ENCODE results near the gene AP4S1. TPM values are rescaled to one million over a fixed set of nuclear protein-coding genes. Genes with fewer than 3 reads are reported as not detected.
"Not testable (repeated sequence)": the region's sequence is repeated elsewhere in the genome, so short reads cannot be mapped to it uniquely, and the experiment has no call there.

AP4S1 gene
- total RNA-seq, 1 donor from 2014 or later, result 3.2 TPM

DNA sequence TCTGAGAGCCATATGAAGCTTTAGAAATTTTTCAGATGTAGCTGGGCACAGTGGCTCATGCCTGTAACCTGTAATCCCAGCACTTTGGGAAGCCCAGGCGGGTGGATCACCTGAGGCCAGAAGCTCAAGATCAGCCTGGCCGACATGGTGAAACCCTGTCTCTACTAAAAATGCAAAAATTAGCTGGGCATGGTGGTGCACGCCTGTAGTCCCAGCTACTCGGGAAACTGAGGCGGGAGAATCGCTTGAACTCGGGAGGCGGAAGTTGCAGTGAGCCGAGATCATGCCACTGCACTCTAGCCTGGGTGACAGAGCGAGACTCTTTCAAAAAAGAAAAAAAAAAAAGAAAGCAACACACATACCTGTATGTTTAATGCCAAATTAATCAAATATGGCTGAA lies 17.4 kb downstream of the AP4S1 start:
- not testable (repeated sequence) for DNase-seq (ENCODE audit: low read depth, low spot score)

DNA sequence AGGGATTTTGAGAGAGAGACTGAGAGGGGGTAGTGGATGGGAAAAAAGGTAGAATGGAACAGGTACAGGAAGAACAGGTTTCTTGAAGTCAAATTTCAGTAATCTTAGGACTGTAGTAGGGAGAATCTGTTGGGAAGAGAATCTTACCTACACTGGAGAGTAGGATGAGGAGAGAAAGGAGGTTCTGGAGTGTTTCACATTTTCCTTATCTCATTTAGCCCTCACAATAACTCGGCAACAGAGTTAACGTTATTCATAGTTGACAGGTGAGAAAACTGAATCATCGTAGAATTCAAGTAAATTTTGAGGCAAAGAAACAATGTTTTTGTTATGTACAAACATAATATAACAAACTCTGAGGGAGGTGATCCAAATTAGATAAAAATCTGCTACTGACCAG lies 17.9 kb downstream of the AP4S1 start:
- DNase-seq (ENCODE audit: low read depth, low spot score), result no peak

DNA sequence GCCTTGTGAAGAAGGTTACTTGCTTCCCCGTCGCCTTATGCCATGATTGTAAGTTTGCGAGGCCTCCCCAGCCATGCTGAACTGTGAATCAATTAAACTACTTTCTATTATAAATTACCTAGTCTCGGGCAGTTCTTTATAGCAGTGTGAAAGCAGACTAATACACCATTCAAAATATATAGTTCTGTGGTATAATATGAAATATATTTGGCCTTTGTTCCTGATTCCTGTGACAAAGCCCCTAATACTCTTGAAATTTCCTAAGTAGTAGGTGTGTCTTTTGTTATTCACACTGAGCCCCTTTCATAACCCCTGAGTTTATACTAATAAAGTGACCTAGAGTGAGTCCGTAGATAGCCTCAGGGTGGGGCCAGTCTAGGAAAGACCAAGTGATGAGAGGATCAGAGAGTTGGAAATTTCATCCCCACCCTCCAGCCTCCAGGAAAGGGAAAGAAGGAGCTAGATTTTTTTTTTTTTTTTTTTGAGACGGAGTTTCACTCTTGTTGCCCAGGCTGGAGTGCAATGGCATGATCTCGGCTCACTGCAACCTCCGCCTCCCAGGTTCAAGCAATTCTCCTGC lies 20.1 kb downstream of the AP4S1 start:
- no peak for DNase-seq (ENCODE audit: low read depth, low spot score)

DNA sequence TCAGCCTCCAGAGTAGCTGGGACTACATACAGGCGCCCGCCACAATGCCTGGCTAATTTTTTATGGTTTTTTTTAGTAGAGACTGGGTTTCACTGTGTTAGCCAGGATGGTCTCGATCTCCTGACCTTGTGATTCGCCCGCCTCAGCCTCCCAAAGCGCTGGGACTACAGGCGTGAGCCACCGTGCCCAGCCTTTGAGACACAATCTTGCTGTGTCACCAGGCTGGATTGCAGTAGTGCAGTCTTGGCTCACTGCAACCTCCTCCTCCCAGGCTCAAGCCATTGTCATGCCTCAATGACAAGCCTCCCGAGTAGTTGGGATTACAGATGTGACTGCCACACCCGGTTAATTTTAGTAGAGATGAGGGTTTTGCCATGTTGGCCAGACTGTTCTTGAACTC lies 22.1 kb downstream of the AP4S1 start:
- no peak for DNase-seq (ENCODE audit: low read depth, low spot score)

DNA sequence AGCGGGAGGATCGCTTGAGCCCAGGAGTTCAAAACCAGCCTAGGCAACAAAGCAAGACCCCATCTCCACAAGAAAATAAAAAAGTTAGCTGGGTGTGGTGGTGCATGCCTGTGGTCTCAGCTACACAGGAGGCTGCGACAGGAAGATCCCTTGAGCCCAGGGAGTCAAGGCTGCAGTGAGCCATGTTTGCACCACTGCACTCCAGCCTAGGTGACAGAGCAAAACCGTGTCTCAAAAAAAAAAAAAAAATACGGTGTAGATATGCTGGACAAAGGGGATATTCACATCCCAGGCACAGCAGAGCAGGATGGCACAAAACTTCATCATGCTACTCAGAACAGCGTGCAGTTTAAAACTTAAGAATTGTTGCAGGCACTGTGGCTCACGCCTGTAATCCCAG lies 25.6 kb downstream of the AP4S1 start:
- no peak for DNase-seq (ENCODE audit: low read depth, low spot score)

DNA sequence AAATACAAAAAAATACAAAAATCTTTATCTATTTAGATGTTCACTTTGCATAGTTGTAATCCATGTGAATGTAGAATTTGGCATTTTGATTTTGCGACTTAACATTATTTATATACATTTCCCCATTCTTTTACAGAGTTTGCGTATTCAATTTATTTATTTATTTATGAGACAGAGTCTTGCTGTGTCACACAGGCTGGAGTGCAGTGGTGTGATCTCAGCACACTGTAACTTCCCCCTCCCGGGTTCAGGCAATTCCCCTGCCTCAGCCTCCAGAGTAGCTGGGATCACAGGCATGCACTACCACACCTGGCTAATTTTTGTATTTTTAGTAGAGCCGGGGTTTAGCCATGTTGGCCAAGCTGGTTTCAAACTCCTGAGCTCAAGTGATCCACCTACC lies 26.1 kb downstream of the AP4S1 start:
- DNase-seq (ENCODE audit: low read depth, low spot score), result no peak

DNA sequence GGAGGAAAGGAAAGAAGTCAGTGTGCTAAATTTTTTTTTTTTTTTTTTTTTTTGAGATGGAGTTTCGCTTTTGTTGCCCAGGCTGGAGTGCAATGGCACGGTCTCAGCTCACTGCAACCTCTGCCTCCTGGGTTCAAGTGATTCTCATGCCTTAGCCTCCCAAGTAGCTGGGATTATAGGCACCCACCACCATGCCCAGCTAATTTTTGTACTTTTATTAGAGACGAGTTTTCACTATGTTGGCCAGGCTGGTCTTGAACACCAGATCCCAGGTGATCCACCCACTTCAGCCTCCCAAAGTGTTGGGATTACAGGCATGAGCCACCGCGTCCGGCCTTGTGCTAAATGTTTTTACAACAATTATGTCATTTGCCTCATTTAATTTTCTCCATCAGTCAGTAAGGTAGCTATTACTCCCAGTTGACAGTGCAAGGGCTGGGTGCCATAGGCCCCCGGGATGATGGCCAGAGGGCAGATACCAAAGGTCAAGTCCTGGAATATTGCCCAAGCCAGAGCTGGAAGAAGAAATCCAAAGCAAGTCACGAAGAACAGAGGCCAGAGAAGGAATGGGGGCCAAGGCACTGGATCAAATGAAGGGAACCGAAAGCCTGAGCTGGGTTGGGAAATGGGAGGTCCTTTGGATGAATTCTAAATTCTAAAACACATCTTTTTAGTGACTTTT lies 27.6 kb downstream of the AP4S1 start:
- not testable (repeated sequence) for DNase-seq (ENCODE audit: low read depth, low spot score)

DNA sequence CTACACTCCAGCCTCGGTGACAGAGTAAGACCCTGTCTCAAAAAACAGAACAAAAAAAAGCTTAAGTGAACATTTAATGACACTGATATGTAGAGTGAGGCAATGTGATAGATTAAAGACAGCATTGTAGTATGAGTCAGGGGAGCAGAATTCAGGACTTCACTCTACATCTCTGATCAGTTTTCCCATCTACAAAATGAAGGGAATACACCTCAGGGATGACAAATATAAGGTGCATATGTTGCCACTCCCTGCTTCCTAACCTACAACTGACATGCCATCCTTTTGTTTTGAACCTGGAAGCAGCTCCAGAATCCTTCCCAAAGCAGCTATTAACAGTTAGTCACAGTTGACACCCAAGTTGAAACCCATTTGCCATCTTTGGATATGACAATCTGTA lies 31.6 kb downstream of the AP4S1 start:
- no peak for DNase-seq (ENCODE audit: low read depth, low spot score)

DNA sequence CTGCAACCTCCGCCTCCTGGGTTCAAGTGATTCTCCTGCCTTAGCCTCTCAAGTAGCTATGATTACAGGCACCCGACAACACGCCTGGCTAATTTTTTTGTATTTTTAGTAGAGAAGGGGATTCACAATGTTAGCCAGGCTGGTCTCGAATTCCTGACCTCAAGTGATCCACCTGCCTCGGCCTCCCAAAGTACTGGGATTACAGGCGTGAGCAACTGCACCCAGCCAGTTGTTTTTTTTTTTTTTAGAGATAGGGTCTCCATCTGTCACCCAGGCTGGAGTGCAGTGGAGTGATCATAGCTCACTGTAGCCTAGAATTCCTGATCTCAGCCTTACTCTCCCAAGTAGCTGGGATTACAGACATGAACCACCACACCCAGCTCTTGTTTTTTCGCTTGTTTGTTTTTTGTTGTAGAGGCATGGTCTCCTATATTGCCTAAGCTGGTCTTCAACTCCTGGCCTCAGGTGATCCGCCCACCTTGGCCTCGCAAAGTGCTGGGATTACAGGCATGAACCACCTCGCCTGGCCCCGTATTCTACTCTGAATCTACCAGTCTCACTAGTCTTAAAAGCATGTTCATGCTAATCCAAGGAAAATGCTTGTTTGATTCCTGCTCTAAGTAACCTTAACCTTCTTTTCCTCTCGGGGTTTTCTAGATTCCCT lies 32.4 kb downstream of the AP4S1 start:
- no peak for DNase-seq (ENCODE audit: low read depth, low spot score)

DNA sequence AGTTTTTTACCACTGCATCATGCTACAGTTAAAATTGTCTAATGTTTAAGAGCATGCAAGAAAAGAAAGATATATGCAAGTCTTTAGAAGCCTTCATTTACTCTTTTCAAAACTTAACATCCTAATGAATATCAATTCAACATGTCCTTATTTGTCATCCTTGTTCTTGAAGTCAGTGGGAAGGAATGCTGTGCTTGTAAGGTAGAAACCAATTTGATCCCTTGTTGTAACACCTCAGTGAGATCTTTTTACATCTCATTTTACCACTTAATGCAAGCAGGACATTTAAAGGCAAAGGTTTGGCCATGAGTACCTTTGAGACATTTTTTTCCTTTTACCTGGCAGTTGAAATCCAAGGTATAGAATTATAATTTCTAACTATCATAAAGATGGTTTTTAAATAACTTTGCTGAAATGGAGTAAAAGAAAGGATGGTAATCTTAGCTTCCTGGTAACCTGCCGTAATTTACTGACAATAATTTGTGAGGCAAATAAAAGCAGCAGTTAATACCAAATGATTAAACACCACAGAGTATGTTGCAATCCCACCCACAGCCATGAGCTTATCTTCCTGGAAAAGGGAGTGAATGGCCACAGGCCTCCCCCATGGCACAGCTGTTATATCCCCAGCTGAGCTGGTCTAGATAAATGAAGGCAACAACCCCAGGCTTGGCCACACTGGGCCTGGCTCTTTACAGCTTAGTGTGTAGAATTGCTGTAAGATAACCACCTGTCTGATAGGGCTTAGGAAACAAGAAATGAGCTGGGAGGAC lies 33.9 kb downstream of the AP4S1 start:
- DNase-seq (ENCODE audit: low read depth, low spot score), result no peak

DNA sequence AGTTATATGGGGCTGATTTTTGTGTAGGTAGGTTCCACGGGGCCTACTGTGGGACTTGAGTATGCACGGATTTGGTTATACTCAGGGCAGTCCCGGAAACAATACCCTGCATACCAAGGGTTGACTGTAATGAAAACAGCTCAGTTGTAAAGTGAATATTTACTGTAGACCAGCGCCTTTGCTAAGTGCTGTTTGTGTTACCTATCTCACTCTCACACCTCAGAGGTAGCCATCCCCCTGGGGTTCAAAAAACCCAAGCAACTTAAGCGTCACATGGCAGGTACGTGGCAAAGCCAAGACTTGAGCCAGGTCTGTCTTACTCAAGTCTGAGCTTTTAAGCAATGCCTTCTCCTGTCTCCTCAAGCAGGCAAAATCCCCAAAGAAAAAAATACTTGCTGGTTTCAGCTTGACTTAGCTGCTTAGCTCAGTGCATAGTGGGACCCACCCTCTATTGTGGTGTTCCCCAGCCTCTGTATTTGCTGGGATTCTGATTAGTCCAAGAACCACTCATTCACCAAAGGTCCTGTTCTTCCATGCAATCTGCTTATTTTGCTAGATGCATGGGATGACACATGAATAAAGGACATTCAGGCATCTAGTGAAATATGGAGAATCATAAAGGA lies 34.9 kb downstream of the AP4S1 start:
- no peak for DNase-seq (ENCODE audit: low read depth, low spot score)

DNA sequence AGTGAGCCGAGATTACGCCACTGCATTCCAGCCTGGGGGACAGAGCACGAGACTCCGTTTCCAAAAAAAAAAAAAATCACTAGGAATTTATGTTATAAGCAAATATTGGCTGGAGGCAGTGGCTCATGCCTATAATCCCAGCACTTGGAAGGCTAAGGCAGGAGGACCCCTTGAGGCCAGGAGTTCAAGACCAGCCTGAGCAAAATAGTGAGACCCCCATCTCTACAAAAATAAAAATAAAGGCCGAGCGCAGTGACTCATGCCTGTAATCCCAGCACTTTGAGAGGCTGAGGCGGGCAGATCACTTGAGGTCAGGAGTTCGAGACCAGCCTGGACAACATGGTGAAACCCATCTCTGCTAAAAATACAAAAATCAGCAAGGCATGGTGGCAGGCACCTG lies 37.5 kb downstream of the AP4S1 start:
- DNase-seq (ENCODE audit: low read depth, low spot score), result not testable (repeated sequence)

DNA sequence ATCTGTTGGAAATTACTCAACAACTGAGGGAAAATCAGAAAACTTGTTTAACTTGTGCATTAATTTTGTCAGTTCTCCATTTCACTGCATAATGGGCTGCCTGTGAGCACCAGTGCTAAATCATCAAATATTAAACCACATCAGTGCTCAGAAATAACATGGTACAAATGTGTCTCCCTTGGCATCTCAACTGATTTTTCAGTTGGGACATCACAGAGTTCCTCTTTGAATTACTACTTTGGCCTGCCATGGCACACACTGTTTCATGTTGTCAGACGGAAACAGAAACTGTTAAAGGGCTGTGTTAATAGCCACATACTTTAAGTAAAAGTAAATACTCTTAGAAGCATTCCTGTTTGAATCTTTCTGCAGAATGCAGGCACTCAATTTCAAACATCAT lies 42.8 kb downstream of the AP4S1 start:
- no peak for DNase-seq (ENCODE audit: low read depth, low spot score)

DNA sequence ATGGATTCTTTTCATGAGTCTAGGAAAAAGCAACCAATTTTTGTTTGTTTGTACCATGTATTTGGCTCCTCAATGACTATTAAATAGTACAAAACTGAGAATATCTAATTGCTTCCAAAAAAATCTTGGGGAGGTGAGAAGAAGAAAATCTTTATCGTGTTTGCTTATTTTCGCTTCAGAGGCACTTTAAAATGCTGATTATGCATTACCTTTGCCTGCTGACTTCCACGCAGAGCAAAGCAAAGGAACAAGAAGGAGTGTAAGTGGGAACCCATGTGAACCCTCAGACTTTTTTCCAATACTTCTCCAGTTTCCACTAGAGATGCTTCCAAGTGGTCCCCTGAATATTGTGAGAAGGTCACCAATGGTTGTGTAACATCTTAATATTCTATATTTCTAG lies 43.9 kb downstream of the AP4S1 start:
- DNase-seq (ENCODE audit: low read depth, low spot score), result no peak

DNA sequence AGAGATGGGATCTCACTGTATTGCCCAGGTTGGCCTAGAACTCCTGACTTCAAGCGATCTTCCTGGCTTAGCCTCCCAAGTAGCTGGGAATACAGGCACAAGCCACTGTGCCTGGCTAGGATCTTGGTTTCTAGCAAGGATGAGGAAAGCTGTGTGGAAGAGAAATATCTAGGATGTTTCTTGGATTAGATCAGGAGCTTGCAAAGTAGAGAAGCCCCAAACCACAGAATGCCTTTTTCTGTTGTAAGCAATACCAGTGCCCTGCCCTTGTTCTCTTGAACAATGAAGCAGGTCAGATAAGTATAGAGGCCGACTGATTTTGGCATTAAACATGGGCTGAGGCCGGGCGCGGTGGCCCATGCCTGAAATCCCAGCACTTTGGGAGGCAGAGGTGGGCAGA lies 45.0 kb downstream of the AP4S1 start:
- no peak for DNase-seq (ENCODE audit: low read depth, low spot score)

DNA sequence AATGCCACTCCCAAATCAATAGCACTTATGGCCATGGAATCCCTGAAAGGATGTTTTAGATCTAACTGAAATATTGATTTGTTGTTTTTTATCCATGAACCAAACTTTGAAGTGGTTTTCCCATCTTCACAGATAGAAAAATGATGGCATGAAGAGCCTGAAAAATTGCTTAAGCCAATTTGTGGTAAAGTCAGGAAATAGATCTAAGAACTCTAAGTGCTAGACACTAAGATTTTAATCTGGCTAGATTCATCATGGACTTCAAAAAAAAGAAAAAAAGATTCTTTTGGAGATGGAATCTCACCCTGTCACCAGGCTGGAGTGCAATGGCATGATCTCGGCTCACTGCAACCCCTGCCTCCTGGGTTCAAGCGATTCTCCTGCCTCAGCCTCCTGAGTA lies 45.7 kb downstream of the AP4S1 start:
- DNase-seq (ENCODE audit: low read depth, low spot score), result no peak

DNA sequence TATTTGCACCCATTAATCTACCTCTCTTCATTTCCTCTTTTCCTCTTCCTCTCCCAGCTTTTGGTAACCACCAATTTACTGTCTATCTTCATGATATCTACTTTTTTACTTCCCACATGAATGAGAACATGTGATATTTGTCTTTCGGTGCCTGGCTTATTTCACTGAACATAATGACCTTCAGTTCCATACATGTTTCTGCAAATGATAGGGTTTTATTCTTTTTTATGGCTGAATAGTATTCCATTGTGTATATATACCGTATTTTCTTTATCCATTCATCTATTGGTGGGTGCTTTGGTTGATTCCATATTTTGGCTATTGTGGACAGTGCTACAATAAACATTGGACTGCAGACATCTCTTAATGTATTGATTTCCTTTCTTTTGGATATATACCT lies 49.7 kb downstream of the AP4S1 start:
- no peak for DNase-seq (ENCODE audit: low read depth, low spot score)

DNA sequence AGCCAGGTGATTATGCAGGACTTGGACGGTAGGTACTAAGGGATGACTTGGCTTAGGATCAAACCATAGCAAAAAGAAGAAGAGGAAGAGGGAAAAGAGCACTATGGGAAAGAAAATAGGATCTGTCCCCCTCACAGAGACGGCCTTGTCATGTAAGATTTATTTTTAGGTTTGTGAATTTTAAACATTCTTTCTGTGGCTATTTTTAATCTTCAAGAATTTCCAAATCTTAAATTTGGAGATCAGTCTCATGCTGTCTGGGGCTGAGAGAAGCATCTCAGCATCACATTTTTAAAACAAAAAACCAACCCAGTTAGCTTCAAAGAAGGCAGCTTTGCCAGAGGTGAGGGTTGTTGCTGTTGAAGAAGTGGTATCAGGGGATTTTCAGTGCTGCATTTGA lies 53.3 kb downstream of the AP4S1 start:
- no peak for DNase-seq (ENCODE audit: low read depth, low spot score)

DNA sequence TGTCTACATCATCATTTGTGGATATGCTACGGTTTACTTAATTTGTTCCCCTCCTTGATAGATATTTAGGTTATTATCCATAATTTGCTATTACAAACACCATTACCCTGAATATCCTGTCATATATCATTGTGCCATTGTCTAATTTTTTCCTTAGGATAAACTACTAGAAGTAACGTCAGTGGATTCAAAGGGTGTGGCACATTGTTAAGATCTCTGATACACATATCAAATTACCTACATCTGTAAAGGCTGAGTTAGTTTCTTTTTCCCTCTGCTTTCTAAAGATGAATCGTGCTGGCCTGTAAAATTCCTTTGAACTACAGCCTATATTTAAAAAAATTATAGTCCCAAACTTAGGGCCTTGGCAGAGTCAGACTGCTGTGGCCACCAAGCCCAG lies 54.6 kb downstream of the AP4S1 start:
- DNase-seq (ENCODE audit: low read depth, low spot score), result no peak

DNA sequence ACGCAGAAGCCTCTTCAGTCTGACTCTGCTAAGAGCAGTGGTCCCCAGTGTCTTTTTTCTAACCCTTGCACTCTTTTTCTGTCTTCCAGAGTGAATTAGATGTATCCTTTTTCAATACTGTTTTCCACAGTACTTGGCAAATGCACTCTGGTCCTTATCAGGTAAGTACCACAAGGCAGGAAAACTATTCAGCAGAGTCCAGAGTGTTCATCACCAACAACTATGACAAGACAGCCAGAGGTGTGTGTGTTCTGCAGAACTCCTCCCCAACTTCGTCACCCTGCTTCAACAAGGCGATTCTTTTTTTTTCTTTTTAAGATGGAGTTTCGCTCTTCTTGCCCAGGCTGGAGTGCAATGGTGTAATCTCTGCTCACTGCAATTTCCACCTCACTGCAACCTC lies 55.0 kb downstream of the AP4S1 start:
- no peak for DNase-seq (ENCODE audit: low read depth, low spot score)

DNA sequence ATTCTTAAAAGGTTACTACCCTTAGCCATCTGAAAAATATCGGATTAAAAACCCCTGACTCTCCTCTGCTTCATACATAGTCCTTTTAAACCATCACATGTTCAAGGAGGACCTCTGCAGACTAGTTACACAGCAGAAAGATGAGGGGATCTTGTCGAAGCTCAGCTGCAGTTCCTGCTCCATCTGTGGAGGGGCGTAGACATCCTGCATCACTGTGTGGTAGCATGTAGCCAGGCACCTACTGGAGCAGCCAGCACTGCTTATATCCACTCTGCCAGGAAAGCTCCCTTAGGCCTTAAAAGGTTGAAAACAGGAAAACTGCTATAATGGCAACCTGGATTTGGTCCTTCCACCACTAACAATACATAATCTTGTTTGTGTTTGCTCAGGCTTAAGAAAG lies 58.3 kb downstream of the AP4S1 start:
- DNase-seq (ENCODE audit: low read depth, low spot score), result no peak

DNA sequence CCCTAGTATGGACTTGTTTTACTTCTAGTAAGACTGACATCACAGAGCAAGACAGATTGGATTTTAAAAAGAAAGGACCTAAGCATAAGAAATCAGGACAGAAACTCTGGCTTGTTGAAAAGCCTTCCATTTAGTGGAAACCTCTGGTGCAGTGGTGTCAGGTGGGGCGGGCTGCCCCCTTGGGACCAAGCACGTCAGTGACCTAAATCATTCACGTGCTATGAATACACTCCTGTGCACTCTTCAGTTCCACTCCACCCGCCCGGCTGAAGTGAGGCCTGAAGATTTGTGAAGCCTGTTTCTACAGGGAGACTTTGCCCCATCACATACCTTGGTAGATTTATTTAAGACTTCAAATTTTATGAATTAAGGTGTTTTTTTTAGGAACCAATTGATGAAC lies 58.9 kb downstream of the AP4S1 start:
- no peak for DNase-seq (ENCODE audit: low read depth, low spot score)
